Thymus (tissue), 11 donors: Measurements from ENCODE around the gene TOMM5. TPM values are rescaled to one million over a fixed set of nuclear protein-coding genes. Genes with fewer than 3 reads are reported as not detected.

Source experiments
- DNase-seq, 9 donors: peaks; one replicate each; pipeline ENCODE4 v3.0.0-alpha.2; 2013; ENCODE audit warnings: low spot score in 9 of 9, low read depth in 6 of 9, missing footprints in 1 of 9
- H3K27ac ChIP-seq, 2 donors: one replicate each; pipeline ENCODE4 v1.5.1; 2013; ENCODE audit warnings: control low read depth in 1 of 2, low read depth in 1 of 2, low read length in 1 of 2, mild to moderate bottlenecking in 1 of 2, moderate library complexity in 1 of 2
- H3K27me3 ChIP-seq, 2 donors: one replicate each; pipeline ENCODE4 v1.5.1; 2013; ENCODE audit warnings: low read length in 1 of 2; ENCODE audit not compliant: control insufficient read depth in 2 of 2, insufficient read depth in 1 of 2
- H3K36me3 ChIP-seq, 2 donors: one replicate each; pipeline ENCODE4 v1.5.1; 2013; ENCODE audit warnings: low read length in 1 of 2, mild to moderate bottlenecking in 1 of 2, moderate library complexity in 1 of 2; ENCODE audit not compliant: control insufficient read depth in 2 of 2, insufficient read depth in 2 of 2
- H3K4me1 ChIP-seq, 2 donors: one replicate each; pipeline ENCODE4 v1.5.1; 2013; ENCODE audit warnings: low read length in 2 of 2; ENCODE audit not compliant: control insufficient read depth in 2 of 2, insufficient read depth in 2 of 2
- H3K4me3 ChIP-seq, 2 donors: one replicate each; pipeline ENCODE4 v1.5.1; 2013; ENCODE audit warnings: low read length in 2 of 2, control low read depth in 1 of 2, mild to moderate bottlenecking in 1 of 2
- H3K9me3 ChIP-seq, 2 donors: one replicate each; pipeline ENCODE4 v1.5.1; 2013; ENCODE audit warnings: low read length in 1 of 2, mild to moderate bottlenecking in 1 of 2; ENCODE audit not compliant: control insufficient read depth in 2 of 2, insufficient read depth in 1 of 2
- WGBS: extraction: QIAGEN DNeasy Blood & Tissue Kit; methylation state at CpG from one replicate; pipeline ENCODE4 v1.1.7; 2013; 5-methylcytosine and 5-hydroxymethylcytosine counted together
- polyA plus RNA-seq: library from polyadenylated mRNA; stranded (reverse); fragments of 200-250 nt; gene quantifications from one replicate; pipeline ENCODE4 v1.2.3, GENCODE V29; 2013
- total RNA-seq: library from RNA; stranded (reverse); fragments of 120-200 nt; gene quantifications from one replicate; pipeline ENCODE4 v1.2.4, GENCODE V29; 2013
- donor health status: healthy.

Gene TOMM5
- total and polyA plus RNA-seq, 2 donors = 132 to 170 TPM

GRCh38 chr9:37632479-37632878 lies 40.1 kb upstream of the TOMM5 start:
- Histone ChIP-seq H3K27me3 (no peaks in the 10 kb centered on the region), H3K27ac (no peak overlapping the region), H3K4me1 (no peaks in the 10 kb centered on the region), H3K9me3 (no peaks in the 10 kb centered on the region), H3K4me3 (no peak overlapping the region), H3K36me3 (no peaks in the 10 kb centered on the region)
- 97% methylated on average over 4 of the region's 4 CpGs for WGBS
- no peak for DNase-seq

GRCh38 chr9:37626708-37627292 lies 34.4 kb upstream of the TOMM5 start:
- DNase-seq = no peak
- Histone ChIP-seq H3K27me3 (no peaks in the 10 kb centered on the region), H3K4me1 (no peaks in the 10 kb centered on the region), H3K4me3 (no peak overlapping the region), H3K27ac (no peak overlapping the region), H3K9me3 (no peaks in the 10 kb centered on the region), H3K36me3 (no peaks in the 10 kb centered on the region)
- 91% methylated on average over 5 of the region's 5 CpGs for WGBS

- no peak for DNase-seq
- peaks cover 0 to 2% of the 10 kb centered on the region in 2 donors for H3K4me1 ChIP-seq
- H3K27ac ChIP-seq = no peak overlapping the region
- H3K27me3 ChIP-seq = no peaks in the 10 kb centered on the region
- H3K4me3 ChIP-seq = no peak overlapping the region
- no peaks in the 10 kb centered on the region for H3K36me3 ChIP-seq
- no peaks in the 10 kb centered on the region for H3K9me3 ChIP-seq
- WGBS = 93% methylated on average over 12 of the region's 12 CpGs
Measured at GRCh38 chr9:37625758-37626147, 33.4 kb upstream of the TOMM5 start.

GRCh38 chr9:37625036-37625757 lies 32.8 kb upstream of the TOMM5 start:
- whole genome bisulfite sequencing = 66% methylated on average over 5 of the region's 5 CpGs
- Histone ChIP-seq H3K36me3 (no peaks in the 10 kb centered on the region), H3K27ac (no peak overlapping the region), H3K9me3 (no peaks in the 10 kb centered on the region), H3K27me3 (no peaks in the 10 kb centered on the region), H3K4me1 (peaks cover 0 to 2% of the 10 kb centered on the region in 2 donors), H3K4me3 (no peak overlapping the region)
- DNase-seq = no peak

- Histone ChIP-seq H3K36me3 (no peaks in the 10 kb centered on the region), H3K27me3 (no peaks in the 10 kb centered on the region), H3K4me3 (no peak overlapping the region), H3K9me3 (no peaks in the 10 kb centered on the region), H3K27ac (no peak overlapping the region), H3K4me1 (peaks cover 0 to 2% of the 10 kb centered on the region in 2 donors)
- no peak for DNase-seq
- WGBS = 95% methylated on average over 1 of the region's 1 CpG
Measured at GRCh38 chr9:37624073-37624472, 31.7 kb upstream of the TOMM5 start.

- Histone ChIP-seq H3K4me3 (no peak overlapping the region), H3K36me3 (no peaks in the 10 kb centered on the region), H3K4me1 (peaks cover 0 to 2% of the 10 kb centered on the region in 2 donors), H3K27me3 (no peaks in the 10 kb centered on the region), H3K9me3 (no peaks in the 10 kb centered on the region), H3K27ac (no peak overlapping the region)
- DNase-seq = no peak
- WGBS = 97% methylated on average over 2 of the region's 2 CpGs
Measured at GRCh38 chr9:37623267-37623666, 30.9 kb upstream of the TOMM5 start.

GRCh38 chr9:37622462-37622861 lies 30.1 kb upstream of the TOMM5 start:
- 97% methylated on average over 4 of the region's 4 CpGs for WGBS
- H3K36me3 ChIP-seq = no peaks in the 10 kb centered on the region
- H3K4me1 ChIP-seq = peaks cover 0 to 2% of the 10 kb centered on the region in 2 donors

GRCh38 chr9:37621273-37622121 lies 29.1 kb upstream of the TOMM5 start:
- 72% methylated on average over 9 of the region's 9 CpGs for WGBS
- H3K27me3 ChIP-seq = no peaks in the 10 kb centered on the region
- peaks cover 0 to 2% of the 10 kb centered on the region in 2 donors for H3K4me1 ChIP-seq
- H3K4me3 ChIP-seq = no peak overlapping the region
- peak in 3 of 9 donors; percentile 1 to 3 (median 2) for DNase-seq
- H3K36me3 ChIP-seq = no peaks in the 10 kb centered on the region
- H3K9me3 ChIP-seq = no peaks in the 10 kb centered on the region
- no peak overlapping the region for H3K27ac ChIP-seq

More at GRCh38 chr9:37622462-37622861, 30.1 kb upstream of the TOMM5 start:
- Histone ChIP-seq H3K9me3 (no peaks in the 10 kb centered on the region), H3K27me3 (no peaks in the 10 kb centered on the region), H3K4me3 (no peak overlapping the region), H3K27ac (no peak overlapping the region)
- DNase-seq = no peak

- Histone ChIP-seq H3K4me3 (no peak overlapping the region), H3K27me3 (no peaks in the 10 kb centered on the region), H3K4me1 (peaks cover 0 to 2% of the 10 kb centered on the region in 2 donors), H3K9me3 (no peaks in the 10 kb centered on the region), H3K27ac (no peak overlapping the region), H3K36me3 (no peaks in the 10 kb centered on the region)
- WGBS = 100% methylated on average over 1 of the region's 1 CpG
- DNase-seq = no peak
Measured at GRCh38 chr9:37620396-37620795, 28.0 kb upstream of the TOMM5 start.
